Keratinocyte (primary cell): ENCODE measurements around the gene NCOA3. TPM values are rescaled to one million over a fixed set of nuclear protein-coding genes. Genes with fewer than 3 reads are reported as not detected.

Experiments used
- DNase-seq: peaks from one replicate; pipeline ENCODE4 v3.0.0-alpha.2; 2011; ENCODE audit warnings: low read depth, missing footprints, low spot score
- FAIRE-seq: peaks from 2 replicates; lab custom pipeline; 2011; peaks lifted over from hg19 to GRCh38; lab: Jason Lieb, UNC
- H2AFZ ChIP-seq: 2 replicates; pipeline ENCODE4 v1.6.0; 2012; ENCODE audit warnings: low read length, control low read depth, inconsistent platforms; ENCODE audit not compliant: control insufficient read depth
- H3K27ac ChIP-seq: 2 replicates; pipeline ENCODE4 v1.5.1; 2011; ENCODE audit warnings: low read length; ENCODE audit not compliant: control insufficient read depth, insufficient read depth
- H3K27me3 ChIP-seq: 3 replicates; pipeline ENCODE4 v1.6.0; 2011; ENCODE audit warnings: low read length; ENCODE audit not compliant: control insufficient read depth, insufficient read depth; ENCODE audit errors: extremely low read depth
- H3K36me3 ChIP-seq, 2 experiments: 2 replicates in 1 of 2; 3 replicates in 1 of 2; pipeline ENCODE4 v1.5.1; 2011; ENCODE audit warnings: low read length in 2 of 2, mild to moderate bottlenecking in 1 of 2; ENCODE audit not compliant: control insufficient read depth in 2 of 2, insufficient read depth in 2 of 2; ENCODE audit errors: extremely low read depth in 1 of 2
- H3K4me1 ChIP-seq: 3 replicates; pipeline ENCODE4 v1.5.1; 2011; ENCODE audit warnings: low read length; ENCODE audit not compliant: control insufficient read depth, insufficient read depth; ENCODE audit errors: extremely low read depth
- H3K4me2 ChIP-seq: 3 replicates; pipeline ENCODE4 v1.6.0; 2011; ENCODE audit warnings: low read depth, low read length; ENCODE audit not compliant: control insufficient read depth, insufficient read depth; ENCODE audit errors: extremely low read depth
- H3K4me3 ChIP-seq, 3 experiments: fragments of 200-600 bp in 1 of 3; sonication (generic) in 1 of 3; 2 replicates in 2 of 3; 3 replicates in 1 of 3; pipeline ENCODE4 v1.5.1; 2011 to 2016; ENCODE audit warnings: low read length in 3 of 3, mild to moderate bottlenecking in 3 of 3, control low read depth in 2 of 3, inconsistent platforms in 1 of 3, low read depth in 1 of 3, mixed read lengths in 1 of 3, mixed run types in 1 of 3, moderate library complexity in 1 of 3; ENCODE audit not compliant: control insufficient read depth in 2 of 3, insufficient read depth in 2 of 3; ENCODE audit errors: extremely low read depth in 1 of 3
- H3K79me2 ChIP-seq: 2 replicates; pipeline ENCODE4 v1.6.0; 2012; ENCODE audit warnings: low read length; ENCODE audit not compliant: control insufficient read depth, insufficient read depth
- H3K9ac ChIP-seq: 3 replicates; pipeline ENCODE4 v1.6.0; 2011; ENCODE audit warnings: low read length; ENCODE audit not compliant: control insufficient read depth, insufficient read depth; ENCODE audit errors: extremely low read depth
- H3K9me1 ChIP-seq: 3 replicates; pipeline ENCODE4 v1.6.0; 2011; ENCODE audit warnings: low read length; ENCODE audit not compliant: control insufficient read depth, insufficient read depth; ENCODE audit errors: extremely low read depth
- H3K9me3 ChIP-seq: 2 replicates; pipeline ENCODE4 v1.5.1; 2012; ENCODE audit warnings: low read depth, low read length; ENCODE audit not compliant: control insufficient read depth
- H4K20me1 ChIP-seq: 3 replicates; pipeline ENCODE4 v1.6.0; 2011; ENCODE audit warnings: low read length; ENCODE audit not compliant: control insufficient read depth, insufficient read depth; ENCODE audit errors: extremely low read depth
- CTCF ChIP-seq, 3 experiments: IDR thresholded peaks in 1 of 3; conservative IDR thresholded peaks in 1 of 3; optimal IDR thresholded peaks in 1 of 3; 2 replicates in 2 of 3; 3 replicates in 1 of 3; pipeline versions ENCODE3 to v1.5.1; 2011; ENCODE audit warnings: low read length in 3 of 3, mild to moderate bottlenecking in 3 of 3, moderate library complexity in 2 of 3, control low read depth in 1 of 3, inconsistent platforms in 1 of 3; ENCODE audit not compliant: insufficient read depth in 2 of 3; ENCODE audit errors: extremely low read depth in 1 of 3
- EZH2 ChIP-seq: IDR thresholded peaks from one replicate; pipeline ENCODE4 v1.6.1; 2012; ENCODE audit warnings: inconsistent platforms, mild to moderate bottlenecking, low read length, moderate library complexity
- dilution Hi-C: fragments of 300-500 bp; cut with MboI; formaldehyde crosslinking; loops from one replicate; pipeline ENCODE4 v1.7.0; 2020; ENCODE audit warnings: low sequenced_read_pairs; ENCODE audit not compliant: extremely low pct_ligation_motif_present
- polyA plus RNA-seq, 5 experiments: library from polyadenylated mRNA; depleted of rRNA in 3 of 5; stranded (reverse) in 3 of 5; stranded (forward) in 1 of 5; unstranded in 1 of 5; fragments of >200 nt; gene quantifications; 1 replicate in 1 of 5; 2 replicates in 3 of 5; 3 replicates in 1 of 5; pipeline versions ENCODE4 v1.2.1 to v1.2.3, GENCODE V29; 2011 to 2012; ENCODE audit warnings: missing spikeins in 2 of 5, low read depth in 1 of 5, low replicate concordance in 1 of 5

The NCOA3 gene
- polyA plus RNA-seq, 1 donor (not counting 4 experiments of a cell fraction or from before 2014, with no cell fraction given) = 25.8 TPM

- no peak overlapping the region for H3K9ac ChIP-seq
- TF ChIP-seq CTCF (optimal IDR thresholded peaks at IDR 0.05 in 1 of 3, IDR thresholded peaks at IDR 0.05 in 1 of 3, conservative IDR thresholded peaks at IDR 0.05 in 1 of 3; ENCODE audit: extremely low read depth in 1 of 3, insufficient read depth in 2 of 3, low read length in 3 of 3) (no peak), EZH2 (no peak)
- H3K9me1 ChIP-seq = no peaks in the 10 kb centered on the region
- no peak overlapping the region for H2AFZ ChIP-seq
- peak overlapping the region; percentile 2 for H3K4me2 ChIP-seq
- DNase-seq (no peak), FAIRE-seq (no peak)
- no peaks in the 10 kb centered on the region for H4K20me1 ChIP-seq
- no peak overlapping the region for H3K27ac ChIP-seq
- H3K79me2 ChIP-seq = peaks cover 24% of the 10 kb centered on the region
- no peak overlapping the region for H3K4me3 ChIP-seq
- dilution Hi-C loops = no loop called here
- H3K27me3 ChIP-seq = no peaks in the 10 kb centered on the region
- no peaks in the 10 kb centered on the region for H3K36me3 ChIP-seq
- H3K9me3 ChIP-seq = no peaks in the 10 kb centered on the region
- H3K4me1 ChIP-seq = peaks cover 20% of the 10 kb centered on the region
Observed at GRCh38 chr20:47610945-47611250, 109.2 kb downstream of the NCOA3 start.

- H3K4me3 ChIP-seq = no peak overlapping the region
- TF ChIP-seq CTCF (optimal IDR thresholded peaks at IDR 0.05 in 1 of 3, IDR thresholded peaks at IDR 0.05 in 1 of 3, conservative IDR thresholded peaks at IDR 0.05 in 1 of 3; ENCODE audit: extremely low read depth in 1 of 3, insufficient read depth in 2 of 3, low read length in 3 of 3) (no peak), EZH2 (no peak)
- no peak for FAIRE-seq
- H3K27me3 ChIP-seq = no peaks in the 10 kb centered on the region
- DNase-seq = no peak
- H3K4me2 ChIP-seq = no peak overlapping the region
- no peak overlapping the region for H2AFZ ChIP-seq
- no peaks in the 10 kb centered on the region for H3K9me1 ChIP-seq
- H3K36me3 ChIP-seq = no peaks in the 10 kb centered on the region
- no peak overlapping the region for H3K9ac ChIP-seq
- dilution Hi-C loops = no loop called here
- peaks cover 19% of the 10 kb centered on the region for H3K4me1 ChIP-seq
- peaks cover 22% of the 10 kb centered on the region for H3K79me2 ChIP-seq
- no peak overlapping the region for H3K27ac ChIP-seq
- no peaks in the 10 kb centered on the region for H3K9me3 ChIP-seq
- H4K20me1 ChIP-seq = no peaks in the 10 kb centered on the region
Observed at GRCh38 chr20:47611785-47612184, 110.1 kb downstream of the NCOA3 start.
